ENCODE measurements around the gene ARL14EP. TPM values are rescaled to one million over a fixed set of nuclear protein-coding genes. Genes with fewer than 3 reads are reported as not detected.

The ARL14EP gene
- total RNA-seq = 8.9 and 15.9 TPM in 2 replicates

GRCh38 chr11:30322826-30323710 lies at the start of gene ARL14EP:
TSS of gene ARL14EP (plus strand) at chr11:30323104. CDS start at chr11:30330949, 7,845 bp downstream.

Other genes starting within 250 kb of the ARL14EP start
- gene FSHB, start 92.1 kb upstream of the ARL14EP start, total RNA-seq = not detected in 2 replicates

Measured in hair follicular keratinocyte (primary cell).